ENCODE data around the gene OR2C1. TPM values are rescaled to one million over a fixed set of nuclear protein-coding genes. Genes with fewer than 3 reads are reported as not detected.

The OR2C1 gene
- 0.25 TPM in 1 of 2 replicates, not detected in the other for total RNA-seq

GRCh38 chr16:3355589-3355988, at the start of gene OR2C1:
OR2C1 (plus strand) TSS chr16:3355889; CDS start chr16:3355941, 52 bp downstream.

DNA sequence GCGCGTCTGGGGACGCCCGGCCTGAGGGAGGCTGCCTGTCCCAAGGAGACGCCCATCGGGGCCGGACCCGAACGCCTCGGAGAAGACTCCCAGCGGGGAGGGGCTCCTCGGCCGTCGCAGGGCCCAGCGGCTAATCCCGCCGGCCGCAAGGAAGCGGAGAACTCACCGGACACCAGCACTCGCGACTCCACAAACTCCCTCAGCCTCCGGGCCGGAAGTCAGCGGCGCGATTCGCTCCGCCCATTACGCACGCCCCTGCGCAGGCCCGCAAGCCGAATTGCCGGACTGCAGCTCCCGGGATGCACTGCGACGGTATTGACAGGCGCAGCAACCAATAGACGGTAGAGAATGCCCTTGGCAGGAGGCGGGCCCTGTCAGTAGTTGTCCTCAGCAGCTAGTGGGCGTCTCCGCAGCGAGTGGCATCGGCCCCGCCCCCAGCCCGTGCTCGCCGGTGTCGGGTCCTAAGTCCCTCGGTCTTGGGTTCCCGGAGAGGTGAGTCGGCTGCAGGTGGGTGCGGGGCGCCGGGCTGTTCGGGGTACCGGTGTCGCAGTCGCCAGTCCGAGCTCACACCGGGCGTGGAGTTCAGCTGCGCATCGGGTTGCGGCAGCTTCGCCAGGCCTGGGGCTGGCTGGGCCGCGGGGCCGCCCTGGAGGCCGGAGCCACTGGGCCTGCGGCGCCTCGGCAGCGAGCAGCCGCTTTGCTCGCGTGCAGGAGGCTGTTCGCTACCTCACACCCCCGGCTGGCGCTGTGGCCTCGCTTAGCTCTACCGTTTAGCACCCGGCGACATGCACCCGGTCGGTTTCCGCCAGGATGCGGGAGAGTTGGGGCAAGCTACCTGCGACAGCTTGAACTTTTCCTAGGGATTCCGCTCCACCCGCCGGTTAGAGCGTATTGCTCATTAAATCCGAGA, 45.3 kb downstream of the OR2C1 start, which contains the start of the genes ZNF174 and ZSCAN32:
ZNF174 (plus strand) TSS at position 437 of the 910 bp plus-strand sequence. CDS start 790 bp downstream, outside the sequence.
ZSCAN32 (minus strand) TSS at position 226 of the 910 bp plus-strand sequence. CDS start 3,447 bp downstream, outside the sequence.

Other genes with a start within 250 kb of the OR2C1 start
- gene ZNF205, start 243.3 kb upstream of the OR2C1 start, total RNA-seq, result 20.5 and 24.1 TPM in 2 replicates
- 7.4 and 9.5 TPM in 2 replicates for gene ZNF213, start 220.9 kb upstream of the OR2C1 start, total RNA-seq
- gene OR1F1, start 167.7 kb upstream of the OR2C1 start, total RNA-seq, result not detected in 2 replicates
- gene ZNF200, start 120.7 kb upstream of the OR2C1 start, total RNA-seq, result 8.1 and 9.2 TPM in 2 replicates
- 0.12 TPM in 1 of 2 replicates, not detected in the other for gene MEFV, start 99.3 kb upstream of the OR2C1 start, total RNA-seq
- gene ZNF263, start 72.4 kb upstream of the OR2C1 start, total RNA-seq, result 43.3 and 47.5 TPM in 2 replicates
- 6.3 and 6.4 TPM in 2 replicates for gene TIGD7, start 50.5 kb upstream of the OR2C1 start, total RNA-seq
- gene ZNF75A, start 50.4 kb upstream of the OR2C1 start, total RNA-seq, result 20.8 and 21.1 TPM in 2 replicates
- gene ZSCAN32, start 45.1 kb downstream of the OR2C1 start, total RNA-seq, result 10.6 and 11.7 TPM in 2 replicates
- 4.5 and 5.6 TPM in 2 replicates for gene ZNF174, start 45.3 kb downstream of the OR2C1 start, total RNA-seq
- 1.7 and 2.0 TPM in 2 replicates for gene ZNF597, start 87.6 kb downstream of the OR2C1 start, total RNA-seq
- gene NAA60, start 87.8 kb downstream of the OR2C1 start, total RNA-seq, result 10.2 and 10.6 TPM in 2 replicates
- gene C16orf90, start 139.6 kb downstream of the OR2C1 start, total RNA-seq, result not detected in 2 replicates
- gene CLUAP1, start 145.1 kb downstream of the OR2C1 start, total RNA-seq, result 24.5 and 27.5 TPM in 2 replicates
- under 0.01 TPM in 1 of 2 replicates, not detected in the other for gene NLRC3, start 221.5 kb downstream of the OR2C1 start, total RNA-seq